ENCODE results near the gene WWOX. TPM values are rescaled to one million over a fixed set of nuclear protein-coding genes. Genes with fewer than 3 reads are reported as not detected.

WWOX gene
- total RNA-seq, 6 experiments from 2014 or later = 0.46 to 3.4 (median 1.3) TPM

- Mint-ChIP-seq H3K4me1 (ENCODE audit: low read depth) (no peaks in the 10 kb centered on the region), H3K27ac (no peak overlapping the region), H3K9me3 (peaks cover 84% of the 10 kb centered on the region), H3K27me3 (ENCODE audit: insufficient read depth) (peaks cover 2% of the 10 kb centered on the region; the same call in 1 of the 2 replicates), H3K4me3 (no peak overlapping the region), H3K36me3 (ENCODE audit: low read depth) (no peaks in the 10 kb centered on the region)
- no peak for DNase-seq
- TF ChIP-seq CTCF (IDR thresholded peaks at IDR 0.05) = no peak
Observed at GRCh38 chr16:78744796-78745107, 645.3 kb downstream of the WWOX start.

- H3K27me3 Mint-ChIP-seq (ENCODE audit: insufficient read depth) = peaks cover 2% of the 10 kb centered on the region; the same call in 1 of the 2 replicates
- no peak overlapping the region for H3K4me3 Mint-ChIP-seq
- no peaks in the 10 kb centered on the region for H3K36me3 Mint-ChIP-seq (ENCODE audit: low read depth)
- TF ChIP-seq CTCF (IDR thresholded peaks at IDR 0.05) = no peak
- no peaks in the 10 kb centered on the region for H3K4me1 Mint-ChIP-seq (ENCODE audit: low read depth)
- DNase-seq = no peak
- H3K9me3 Mint-ChIP-seq = peaks cover 78% of the 10 kb centered on the region
- no peak overlapping the region for H3K27ac Mint-ChIP-seq
Observed at GRCh38 chr16:78745108-78746019, 645.9 kb downstream of the WWOX start.

GRCh38 chr16:78746718-78747117 lies 647.3 kb downstream of the WWOX start:
- Mint-ChIP-seq H3K9me3 (peaks cover 73% of the 10 kb centered on the region), H3K27ac (no peak overlapping the region), H3K4me3 (no peak overlapping the region), H3K36me3 (ENCODE audit: low read depth) (no peaks in the 10 kb centered on the region), H3K27me3 (ENCODE audit: insufficient read depth) (peaks cover 2% of the 10 kb centered on the region; the same call in 1 of the 2 replicates), H3K4me1 (ENCODE audit: low read depth) (no peaks in the 10 kb centered on the region)
- no peak for DNase-seq
- no peak for TF ChIP-seq CTCF (IDR thresholded peaks at IDR 0.05)

- TF ChIP-seq CTCF (IDR thresholded peaks at IDR 0.05) = no peak
- H3K36me3 Mint-ChIP-seq (ENCODE audit: low read depth) = no peaks in the 10 kb centered on the region
- no peaks in the 10 kb centered on the region for H3K4me1 Mint-ChIP-seq (ENCODE audit: low read depth)
- no peak for DNase-seq
- H3K4me3 Mint-ChIP-seq = no peak overlapping the region
- no peak overlapping the region for H3K27ac Mint-ChIP-seq
- H3K9me3 Mint-ChIP-seq = peaks cover 57% of the 10 kb centered on the region
- peaks cover 3% of the 10 kb centered on the region; the same call in 1 of the 2 replicates for H3K27me3 Mint-ChIP-seq (ENCODE audit: insufficient read depth)
Observed at GRCh38 chr16:78748220-78748929, 648.9 kb downstream of the WWOX start.

GRCh38 chr16:78749745-78750268 lies 650.4 kb downstream of the WWOX start:
- Mint-ChIP-seq H3K27me3 (ENCODE audit: insufficient read depth) (peaks cover 3% of the 10 kb centered on the region; the same call in 1 of the 2 replicates), H3K27ac (no peak overlapping the region), H3K9me3 (peaks cover 47% of the 10 kb centered on the region), H3K4me3 (no peak overlapping the region), H3K36me3 (ENCODE audit: low read depth) (no peaks in the 10 kb centered on the region), H3K4me1 (ENCODE audit: low read depth) (no peaks in the 10 kb centered on the region)
- no peak for DNase-seq
- no peak for TF ChIP-seq CTCF (IDR thresholded peaks at IDR 0.05)
